HepG2 (cell line): ENCODE results near the gene MBD3L2B.

Source experiments
- KAT7 ChIP-seq: IDR thresholded peaks from 2 replicates; pipeline ENCODE4 v1.6.1; 2018; ENCODE audit warnings: borderline replicate concordance, missing compliant biosample characterization
- MIER3 ChIP-seq: IDR thresholded peaks from 2 replicates; pipeline ENCODE4 v1.6.1; 2016; ENCODE audit warnings: missing compliant biosample characterization, borderline replicate concordance
- POLR2A ChIP-seq, 2 experiments: IDR thresholded peaks; 2 replicates each; pipeline ENCODE4 v1.6.1; 2011; ENCODE audit warnings: low read depth in 2 of 2, low read length in 2 of 2, mild to moderate bottlenecking in 1 of 2, moderate library complexity in 1 of 2; ENCODE audit not compliant: insufficient read depth in 1 of 2
- TAF1 ChIP-seq: sonication (generic); formaldehyde crosslinking; IDR thresholded peaks from 2 replicates; pipeline ENCODE4 v1.4.0; 2020; ENCODE audit warnings: missing genetic modification reagents
- ZNF552 ChIP-seq: sonication (generic); formaldehyde crosslinking; IDR thresholded peaks from 2 replicates; pipeline ENCODE4 v1.9.0; 2022; ENCODE audit warnings: missing genetic modification reagents, mild to moderate bottlenecking, borderline replicate concordance
- TF ChIP-seq, protein P1 (sequence below): sonication (generic); formaldehyde crosslinking; conservative IDR thresholded peaks from 2 replicates; pipeline ENCODE4 v1.8.0; 2022; ENCODE audit warnings: mild to moderate bottlenecking, moderate library complexity, missing genetic modification reagents
- TF ChIP-seq, protein P2 (sequence below): sonication (generic); formaldehyde crosslinking; IDR thresholded peaks from 2 replicates; pipeline ENCODE4 v1.5.0; 2020; ENCODE audit warnings: mild to moderate bottlenecking, missing genetic modification reagents, moderate library complexity
- TF ChIP-seq, protein P3 (sequence below): sonication (generic); formaldehyde crosslinking; IDR thresholded peaks from 2 replicates; pipeline ENCODE4 v1.8.1; 2022; ENCODE audit warnings: mild to moderate bottlenecking, missing genetic modification reagents
- TF ChIP-seq, protein P4 (sequence below): sonication (generic); formaldehyde crosslinking; IDR thresholded peaks from 2 replicates; pipeline ENCODE4 v1.4.0; 2020; ENCODE audit warnings: missing genetic modification reagents, borderline replicate concordance
- TF ChIP-seq, protein P5 (sequence below): IDR thresholded peaks from 2 replicates; pipeline ENCODE4 v1.6.1; 2012; ENCODE audit warnings: inconsistent platforms

DNA sequence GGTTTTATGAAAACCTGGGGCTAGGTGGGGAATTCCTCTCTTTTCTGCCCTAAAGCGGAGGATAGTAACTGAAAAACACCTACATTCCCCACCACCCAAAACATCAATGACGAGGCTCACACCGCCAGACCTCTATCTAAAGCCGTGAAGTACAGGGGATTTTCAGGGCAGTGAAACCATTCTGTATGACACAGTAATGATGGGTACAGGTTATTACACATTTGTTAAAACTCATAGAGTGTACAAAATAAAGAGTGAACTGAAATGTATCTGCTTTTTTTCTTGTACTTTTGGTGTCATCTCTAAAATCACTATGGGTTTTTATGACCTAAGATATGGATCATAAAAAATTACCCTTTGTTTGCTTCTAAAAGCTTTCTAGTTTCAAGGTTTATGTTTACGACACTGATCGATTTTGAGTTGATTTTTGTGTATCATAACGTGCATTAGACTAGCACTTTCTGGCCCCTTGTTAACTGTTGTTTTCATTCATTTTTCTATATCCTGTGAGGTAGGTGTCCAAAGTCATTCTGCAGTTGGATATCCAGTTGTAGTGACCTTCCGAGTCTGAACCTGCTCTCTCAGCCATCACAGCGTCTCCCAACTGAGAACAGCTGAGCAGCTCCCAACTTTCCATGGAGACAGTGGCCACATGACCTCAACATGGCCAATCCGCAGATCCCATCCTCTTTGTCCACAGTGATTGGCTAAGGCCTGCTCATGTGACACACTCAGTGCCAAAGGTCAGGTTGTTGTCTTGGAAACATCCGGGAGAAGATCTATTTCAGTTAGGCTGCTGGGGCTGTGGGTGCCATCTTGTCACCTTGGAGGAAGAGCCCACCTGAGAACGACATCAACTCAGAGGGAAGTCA lies 10.3 kb downstream of the MBD3L2B start:
- no peak for TF ChIP-seq MIER3 (CRISPR knock-in tag)
- TF ChIP-seq POLR2A (IDR thresholded peaks at IDR 0.05; ENCODE audit: insufficient read depth in 1 of 2, low read depth in 2 of 2, low read length in 2 of 2), result no peak
- no peak for TF ChIP-seq TAF1 (CRISPR knock-in tag)
- TF ChIP-seq ZNF552 (CRISPR knock-in tag), result no peak
- no peak for TF ChIP-seq KAT7 (CRISPR knock-in tag)
- TF ChIP-seq, protein P1, sequence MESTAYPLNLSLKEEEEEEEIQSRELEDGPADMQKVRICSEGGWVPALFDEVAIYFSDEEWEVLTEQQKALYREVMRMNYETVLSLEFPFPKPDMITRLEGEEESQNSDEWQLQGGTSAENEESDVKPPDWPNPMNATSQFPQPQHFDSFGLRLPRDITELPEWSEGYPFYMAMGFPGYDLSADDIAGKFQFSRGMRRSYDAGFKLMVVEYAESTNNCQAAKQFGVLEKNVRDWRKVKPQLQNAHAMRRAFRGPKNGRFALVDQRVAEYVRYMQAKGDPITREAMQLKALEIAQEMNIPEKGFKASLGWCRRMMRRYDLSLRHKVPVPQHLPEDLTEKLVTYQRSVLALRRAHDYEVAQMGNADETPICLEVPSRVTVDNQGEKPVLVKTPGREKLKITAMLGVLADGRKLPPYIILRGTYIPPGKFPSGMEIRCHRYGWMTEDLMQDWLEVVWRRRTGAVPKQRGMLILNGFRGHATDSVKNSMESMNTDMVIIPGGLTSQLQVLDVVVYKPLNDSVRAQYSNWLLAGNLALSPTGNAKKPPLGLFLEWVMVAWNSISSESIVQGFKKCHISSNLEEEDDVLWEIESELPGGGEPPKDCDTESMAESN, result no peak
- TF ChIP-seq, protein P2, sequence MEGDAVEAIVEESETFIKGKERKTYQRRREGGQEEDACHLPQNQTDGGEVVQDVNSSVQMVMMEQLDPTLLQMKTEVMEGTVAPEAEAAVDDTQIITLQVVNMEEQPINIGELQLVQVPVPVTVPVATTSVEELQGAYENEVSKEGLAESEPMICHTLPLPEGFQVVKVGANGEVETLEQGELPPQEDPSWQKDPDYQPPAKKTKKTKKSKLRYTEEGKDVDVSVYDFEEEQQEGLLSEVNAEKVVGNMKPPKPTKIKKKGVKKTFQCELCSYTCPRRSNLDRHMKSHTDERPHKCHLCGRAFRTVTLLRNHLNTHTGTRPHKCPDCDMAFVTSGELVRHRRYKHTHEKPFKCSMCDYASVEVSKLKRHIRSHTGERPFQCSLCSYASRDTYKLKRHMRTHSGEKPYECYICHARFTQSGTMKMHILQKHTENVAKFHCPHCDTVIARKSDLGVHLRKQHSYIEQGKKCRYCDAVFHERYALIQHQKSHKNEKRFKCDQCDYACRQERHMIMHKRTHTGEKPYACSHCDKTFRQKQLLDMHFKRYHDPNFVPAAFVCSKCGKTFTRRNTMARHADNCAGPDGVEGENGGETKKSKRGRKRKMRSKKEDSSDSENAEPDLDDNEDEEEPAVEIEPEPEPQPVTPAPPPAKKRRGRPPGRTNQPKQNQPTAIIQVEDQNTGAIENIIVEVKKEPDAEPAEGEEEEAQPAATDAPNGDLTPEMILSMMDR, result no peak
- TF ChIP-seq, protein P3, sequence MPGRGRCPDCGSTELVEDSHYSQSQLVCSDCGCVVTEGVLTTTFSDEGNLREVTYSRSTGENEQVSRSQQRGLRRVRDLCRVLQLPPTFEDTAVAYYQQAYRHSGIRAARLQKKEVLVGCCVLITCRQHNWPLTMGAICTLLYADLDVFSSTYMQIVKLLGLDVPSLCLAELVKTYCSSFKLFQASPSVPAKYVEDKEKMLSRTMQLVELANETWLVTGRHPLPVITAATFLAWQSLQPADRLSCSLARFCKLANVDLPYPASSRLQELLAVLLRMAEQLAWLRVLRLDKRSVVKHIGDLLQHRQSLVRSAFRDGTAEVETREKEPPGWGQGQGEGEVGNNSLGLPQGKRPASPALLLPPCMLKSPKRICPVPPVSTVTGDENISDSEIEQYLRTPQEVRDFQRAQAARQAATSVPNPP (CRISPR knock-in tag), result no peak
- TF ChIP-seq, protein P4, sequence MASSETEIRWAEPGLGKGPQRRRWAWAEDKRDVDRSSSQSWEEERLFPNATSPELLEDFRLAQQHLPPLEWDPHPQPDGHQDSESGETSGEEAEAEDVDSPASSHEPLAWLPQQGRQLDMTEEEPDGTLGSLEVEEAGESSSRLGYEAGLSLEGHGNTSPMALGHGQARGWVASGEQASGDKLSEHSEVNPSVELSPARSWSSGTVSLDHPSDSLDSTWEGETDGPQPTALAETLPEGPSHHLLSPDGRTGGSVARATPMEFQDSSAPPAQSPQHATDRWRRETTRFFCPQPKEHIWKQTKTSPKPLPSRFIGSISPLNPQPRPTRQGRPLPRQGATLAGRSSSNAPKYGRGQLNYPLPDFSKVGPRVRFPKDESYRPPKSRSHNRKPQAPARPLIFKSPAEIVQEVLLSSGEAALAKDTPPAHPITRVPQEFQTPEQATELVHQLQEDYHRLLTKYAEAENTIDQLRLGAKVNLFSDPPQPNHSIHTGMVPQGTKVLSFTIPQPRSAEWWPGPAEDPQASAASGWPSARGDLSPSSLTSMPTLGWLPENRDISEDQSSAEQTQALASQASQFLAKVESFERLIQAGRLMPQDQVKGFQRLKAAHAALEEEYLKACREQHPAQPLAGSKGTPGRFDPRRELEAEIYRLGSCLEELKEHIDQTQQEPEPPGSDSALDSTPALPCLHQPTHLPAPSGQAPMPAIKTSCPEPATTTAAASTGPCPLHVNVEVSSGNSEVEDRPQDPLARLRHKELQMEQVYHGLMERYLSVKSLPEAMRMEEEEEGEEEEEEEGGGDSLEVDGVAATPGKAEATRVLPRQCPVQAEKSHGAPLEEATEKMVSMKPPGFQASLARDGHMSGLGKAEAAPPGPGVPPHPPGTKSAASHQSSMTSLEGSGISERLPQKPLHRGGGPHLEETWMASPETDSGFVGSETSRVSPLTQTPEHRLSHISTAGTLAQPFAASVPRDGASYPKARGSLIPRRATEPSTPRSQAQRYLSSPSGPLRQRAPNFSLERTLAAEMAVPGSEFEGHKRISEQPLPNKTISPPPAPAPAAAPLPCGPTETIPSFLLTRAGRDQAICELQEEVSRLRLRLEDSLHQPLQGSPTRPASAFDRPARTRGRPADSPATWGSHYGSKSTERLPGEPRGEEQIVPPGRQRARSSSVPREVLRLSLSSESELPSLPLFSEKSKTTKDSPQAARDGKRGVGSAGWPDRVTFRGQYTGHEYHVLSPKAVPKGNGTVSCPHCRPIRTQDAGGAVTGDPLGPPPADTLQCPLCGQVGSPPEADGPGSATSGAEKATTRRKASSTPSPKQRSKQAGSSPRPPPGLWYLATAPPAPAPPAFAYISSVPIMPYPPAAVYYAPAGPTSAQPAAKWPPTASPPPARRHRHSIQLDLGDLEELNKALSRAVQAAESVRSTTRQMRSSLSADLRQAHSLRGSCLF (CRISPR knock-in tag), result no peak
- TF ChIP-seq, protein P5, sequence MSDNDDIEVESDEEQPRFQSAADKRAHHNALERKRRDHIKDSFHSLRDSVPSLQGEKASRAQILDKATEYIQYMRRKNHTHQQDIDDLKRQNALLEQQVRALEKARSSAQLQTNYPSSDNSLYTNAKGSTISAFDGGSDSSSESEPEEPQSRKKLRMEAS, result no peak
